ENCODE results near the gene C22orf23. TPM values are rescaled to one million over a fixed set of nuclear protein-coding genes. Genes with fewer than 3 reads are reported as not detected.
A peak's percentile ranks its signal among the peaks of the same experiment; 100 is the strongest.

Gene C22orf23
- 1 to 10 TPM in 2 of 10 donors, under 1 TPM in 8; 0.17 to 1.1 (median 0.55) TPM for total RNA-seq
- polyA plus RNA-seq = under 1 TPM; 0.22 to 0.25 TPM
- long read RNA-seq, donor 1, partial matches to known transcripts = 0 of 5 reads
- long read RNA-seq, donor 1, other reads (novel, unspliced or antisense) = 5 of 5 reads
- long read RNA-seq, donor 2, partial matches to known transcripts = 0 of 1 reads
- long read RNA-seq, donor 2, other reads (novel, unspliced or antisense) = 1 of 1 reads
- long read RNA-seq, donor 3, partial matches to known transcripts = 0 of 3 reads
- long read RNA-seq, donor 3, other reads (novel, unspliced or antisense) = 1 of 3 reads

GRCh38 chr22:37953437-37954179 lies at the start of gene C22orf23, which contains the start of gene POLR2F:
Gene C22orf23 (minus strand): TSS chr22:37953601. CDS start chr22:37953149, 452 bp downstream.
Gene POLR2F (plus strand): TSS chr22:37953699. CDS start chr22:37953788, 89 bp downstream.
- intact Hi-C loops (cut with DNase I) = loop anchor here in 1 of 10 donors (10.0 kb wide), 1 partner anchor 49 kb away; the partner anchor contains the start of gene MICALL1

GRCh38 chr22:37999640-38000272 lies 46.4 kb upstream of the C22orf23 start:
- Histone ChIP-seq H3K27ac (no peak overlapping the region), H3K9me3 (no peaks in the 10 kb centered on the region), H3K4me3 (no peak overlapping the region), H3K4me1 (peaks cover 0 to 18% (median 5%) of the 10 kb centered on the region in 9 donors), H3K27me3 (no peaks in the 10 kb centered on the region), H3K36me3 (no peaks in the 10 kb centered on the region)
- intact Hi-C loops (cut with DNase I) = loop anchor here in 1 of 10 donors (2.0 kb wide), 1 partner anchor 67 kb away; no protein-coding TSS in a partner anchor
- TF ChIP-seq CTCF (IDR thresholded peaks at IDR 0.05) = no peak
- ATAC-seq (peak in 5 of 8 donors; percentile 23 to 44 (median 29)), DNase-seq (no peak)
- WGBS, 2 donors = 80 to 81% methylated on average over 16 of the region's 16 CpGs

More at GRCh38 chr22:37953437-37954179, at the start of gene C22orf23, which contains the start of gene POLR2F:
- WGBS, 2 donors = 0 to 1% methylated on average over 52 of the region's 52 CpGs
- Histone ChIP-seq H3K4me3 (peak within 1 kb of the TSS; percentile 52 to 98 (median 84)), H3K36me3 (peaks cover 0 to 24% (median 16%) of the 10 kb centered on the region in 9 donors), H3K27me3 (peaks cover 0 to 16% (median 0%) of the 10 kb centered on the region in 7 donors), H3K4me1 (peaks cover 11 to 31% (median 25%) of the 10 kb centered on the region in 9 donors), H3K27ac (peak within 1 kb of the TSS in 9 of 10 donors; percentile 19 to 92 (median 71)), H3K9me3 (no peaks in the 10 kb centered on the region)
- DNase-seq = peak; percentile 96 to 97
- peak in 1 of 9 donors; percentile 6 for TF ChIP-seq CTCF (IDR thresholded peaks at IDR 0.05)
- ATAC-seq = peak; percentile 96 to 99 (median 98)

- H3K27ac ChIP-seq = no peak overlapping the region
- no peaks in the 10 kb centered on the region for H3K9me3 ChIP-seq
- WGBS, 2 donors = 73 to 79% methylated on average over 10 of the region's 10 CpGs
- H3K4me3 ChIP-seq = no peak overlapping the region
- H3K4me1 ChIP-seq = peaks cover 0 to 18% (median 5%) of the 10 kb centered on the region in 9 donors
- no peak for TF ChIP-seq CTCF (IDR thresholded peaks at IDR 0.05)
- ATAC-seq (no peak), DNase-seq (no peak)
- H3K27me3 ChIP-seq = no peaks in the 10 kb centered on the region
- no peaks in the 10 kb centered on the region for H3K36me3 ChIP-seq
- intact Hi-C loops (cut with DNase I) = loop anchor here in 1 of 10 donors (2.0 kb wide), 1 partner anchor 68 kb away; no protein-coding TSS in a partner anchor
These were observed 45.8 kb upstream of the C22orf23 start for GRCh38 chr22:37999236-37999635.

- DNase-seq (no peak), ATAC-seq (peak in 1 of 8 donors; percentile 14)
- H3K36me3 ChIP-seq = no peaks in the 10 kb centered on the region
- 64 to 68% methylated on average over 7 of the region's 7 CpGs for WGBS, 2 donors
- H3K27ac ChIP-seq = no peak overlapping the region
- H3K9me3 ChIP-seq = no peaks in the 10 kb centered on the region
- H3K4me3 ChIP-seq = no peak overlapping the region
- intact Hi-C loops (cut with DNase I) = loop anchor here in 1 of 10 donors (2.0 kb wide), 1 partner anchor 68 kb away; no protein-coding TSS in a partner anchor
- no peaks in the 10 kb centered on the region for H3K27me3 ChIP-seq
- peaks cover 0 to 18% (median 5%) of the 10 kb centered on the region in 9 donors for H3K4me1 ChIP-seq
- TF ChIP-seq CTCF (IDR thresholded peaks at IDR 0.05) = no peak
These were observed 45.1 kb upstream of the C22orf23 start for GRCh38 chr22:37998543-37998942.
